Caki2 (cell line): ENCODE measurements around the gene RCVRN. TPM values are rescaled to one million over a fixed set of nuclear protein-coding genes. Genes with fewer than 3 reads are reported as not detected.
"Not testable (repeated sequence)": the region's sequence is repeated elsewhere in the genome, so short reads cannot be mapped to it uniquely, and the experiment has no call there.

Source experiments
- DNase-seq: peaks from one replicate; pipeline ENCODE4 v3.0.0-alpha.2; 2015; ENCODE audit warnings: low read depth
- in situ Hi-C: cut with HindIII; loops from 2 replicates; pipeline ENCODE4 v1.10.0; 2016; ENCODE audit warnings: low sequenced_read_pairs, low pct_unique_long_range_greater_than_20kb, mixed read lengths
- total RNA-seq: library from RNA; depleted of rRNA; stranded (reverse); fragments of >200 nt; shearing (Covaris generic); gene quantifications from 2 replicates; pipeline ENCODE4 v1.2.3, GENCODE V29; 2014; ENCODE audit warnings: low replicate concordance

Gene RCVRN
- total RNA-seq, 1 experiment from 2014 or later, result not detected

- in situ Hi-C loops, result no loop called here
- no peak for DNase-seq
These were observed 21.2 kb upstream of the RCVRN start for GRCh38 chr17:9926150-9926804.

GRCh38 chr17:9925457-9925856 lies 20.4 kb upstream of the RCVRN start:
- in situ Hi-C loops, result no loop called here
- no peak for DNase-seq

DNA sequence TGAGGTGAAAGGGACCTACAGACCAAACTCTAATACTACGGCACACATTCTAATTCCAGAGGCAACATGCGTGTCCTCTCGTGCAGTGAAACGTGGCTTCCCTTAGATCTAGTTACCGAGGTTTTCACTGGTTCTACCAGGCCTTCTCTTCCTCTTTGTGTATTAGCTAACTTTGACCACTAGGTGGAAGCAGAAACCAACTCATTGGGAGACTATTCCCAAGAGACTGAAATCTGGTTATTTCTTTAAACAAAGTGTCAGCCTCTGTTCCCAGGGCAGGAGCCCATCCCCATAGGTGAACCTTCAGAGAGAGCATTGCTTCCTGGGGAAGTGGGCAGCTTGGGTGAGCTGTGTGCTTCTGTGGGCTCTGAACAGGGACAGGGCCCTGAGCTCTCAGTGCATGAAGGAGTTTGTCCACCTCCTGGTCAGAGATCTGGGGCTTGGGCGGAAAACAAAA lies 19.7 kb upstream of the RCVRN start:
- in situ Hi-C loops, result no loop called here
- DNase-seq, result peak; percentile 62

DNA sequence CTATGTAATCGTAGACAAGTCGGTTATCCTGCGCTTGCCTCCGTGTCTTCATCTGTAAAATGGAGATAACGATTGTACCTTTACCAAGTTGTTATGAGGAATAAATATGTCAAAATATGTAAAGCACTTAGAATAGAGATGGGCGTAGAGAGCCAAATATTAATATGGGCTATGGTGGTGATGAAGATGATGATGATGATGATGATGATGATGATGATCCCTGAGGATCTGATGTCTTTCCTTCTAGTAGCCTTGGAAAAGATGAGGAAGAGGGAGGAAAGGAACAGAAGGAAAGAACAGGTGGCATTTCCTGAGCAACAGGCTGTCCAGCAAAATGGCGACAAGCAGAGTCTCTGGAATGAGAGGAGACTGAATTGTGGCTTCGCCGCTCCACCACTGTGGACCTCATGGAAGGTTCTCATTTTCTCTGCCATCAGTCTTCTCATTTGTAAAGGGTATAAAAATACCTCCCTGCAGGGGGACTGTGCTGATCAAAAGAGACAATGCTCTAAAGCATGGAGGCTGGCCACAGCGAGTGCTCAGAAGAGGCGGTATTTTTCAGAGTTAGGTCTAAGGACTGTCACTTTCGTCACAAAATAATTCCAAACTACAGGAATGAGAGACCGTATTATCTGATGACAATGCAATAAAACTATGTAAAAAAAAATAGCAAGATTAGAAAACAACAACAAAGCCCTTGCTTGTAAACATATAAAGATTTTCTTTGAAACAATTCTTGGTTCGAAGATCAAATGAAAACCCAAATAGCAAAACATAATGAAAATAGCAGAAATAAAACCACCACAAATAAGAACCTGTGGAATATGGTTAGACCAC lies 17.2 kb upstream of the RCVRN start:
- in situ Hi-C loops, result no loop called here
- no peak for DNase-seq

DNA sequence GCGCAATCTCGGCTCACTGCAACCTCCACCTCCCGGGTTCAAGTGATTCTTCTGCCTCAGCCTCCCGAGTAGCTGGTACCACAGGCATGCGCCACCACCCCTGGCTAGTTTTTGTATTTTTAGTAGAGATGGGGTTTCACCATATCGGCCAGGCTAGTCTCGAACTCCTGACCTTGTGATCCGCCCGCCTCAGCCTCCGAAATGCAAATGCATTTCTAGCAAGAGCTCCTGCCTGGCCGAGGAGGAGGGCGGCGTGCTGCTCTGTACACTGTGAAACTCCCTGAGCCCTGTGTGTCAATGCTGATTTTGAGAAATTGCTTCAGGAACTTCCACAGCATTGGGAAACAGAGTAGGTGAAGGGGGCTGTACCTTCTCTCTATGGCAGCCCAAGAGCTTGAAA lies 16.1 kb upstream of the RCVRN start:
- in situ Hi-C loops, result not testable (repeated sequence)

DNA sequence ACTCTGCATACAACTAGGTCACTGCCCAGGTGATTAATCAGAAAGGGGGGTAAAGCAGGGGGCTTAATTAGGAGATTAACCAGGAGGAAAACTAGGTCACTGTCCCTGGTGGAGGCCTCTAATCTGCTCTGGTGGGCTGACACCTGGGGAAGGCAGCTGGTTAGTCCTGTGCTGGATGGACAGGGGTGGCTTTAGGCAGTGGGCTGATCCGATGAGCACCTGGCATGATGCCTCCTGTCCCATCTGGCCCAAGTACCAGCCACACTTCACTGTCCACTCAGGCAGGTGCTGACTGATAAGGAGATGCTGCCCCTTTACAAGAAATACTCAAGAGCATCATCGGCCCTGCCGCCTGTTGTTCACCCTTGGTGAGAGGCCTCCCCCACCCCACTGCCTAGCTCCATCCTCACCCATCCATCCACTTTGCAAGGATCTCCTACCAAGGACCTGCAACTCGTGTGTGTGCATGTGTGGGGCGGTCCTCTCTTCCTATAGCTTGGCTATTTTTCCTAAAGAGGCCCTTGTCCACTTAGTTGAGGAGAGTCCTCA lies 13.8 kb upstream of the RCVRN start:
- in situ Hi-C loops, result no loop called here
- DNase-seq, result no peak

More for the DNA sequence above, 16.1 kb upstream of the RCVRN start:
- not testable (repeated sequence) for DNase-seq

GRCh38 chr17:9918352-9918751 lies 13.3 kb upstream of the RCVRN start:
- no peak for DNase-seq
- in situ Hi-C loops, result no loop called here

DNA sequence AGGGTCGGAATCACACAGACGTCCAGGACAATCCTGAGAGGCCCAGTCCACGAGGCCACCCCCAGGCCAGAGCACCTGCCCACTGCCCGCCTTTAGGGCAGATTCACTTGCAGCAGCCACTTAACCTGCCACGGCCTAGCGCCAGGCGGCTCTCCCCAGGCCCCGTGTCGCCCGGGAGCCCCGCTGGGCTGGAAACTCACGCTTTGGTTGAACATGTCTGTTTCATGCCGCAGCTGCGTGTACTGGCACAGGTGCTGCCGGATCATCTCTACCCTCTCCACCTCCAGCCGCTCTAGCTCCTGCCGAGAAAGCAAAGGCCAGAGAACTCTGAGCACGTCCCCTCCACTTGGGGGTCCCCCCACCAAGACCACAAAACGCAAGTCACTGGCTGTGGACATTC lies 12.7 kb upstream of the RCVRN start:
- no peak for DNase-seq
- in situ Hi-C loops, result no loop called here

DNA sequence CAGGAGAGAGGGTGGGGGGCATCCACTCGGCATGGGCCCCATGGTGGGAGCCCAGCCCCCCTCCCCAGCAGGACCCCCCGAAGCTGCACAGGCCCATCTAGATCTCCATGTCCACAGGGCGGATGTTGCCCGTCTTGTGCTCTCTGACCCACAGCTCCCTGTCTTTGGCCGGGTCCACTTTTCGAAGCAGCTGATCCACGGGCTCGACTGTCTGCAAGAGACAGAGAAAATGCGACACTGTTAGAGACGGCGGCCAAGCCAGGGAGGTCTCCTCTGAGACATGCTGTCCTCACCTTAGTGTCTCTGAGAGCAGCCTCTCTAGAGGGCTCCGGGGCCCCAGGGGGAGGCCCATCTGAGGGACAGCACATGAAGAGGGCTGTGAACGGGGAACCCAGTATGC lies 12.1 kb upstream of the RCVRN start:
- in situ Hi-C loops, result no loop called here
- DNase-seq, result no peak

DNA sequence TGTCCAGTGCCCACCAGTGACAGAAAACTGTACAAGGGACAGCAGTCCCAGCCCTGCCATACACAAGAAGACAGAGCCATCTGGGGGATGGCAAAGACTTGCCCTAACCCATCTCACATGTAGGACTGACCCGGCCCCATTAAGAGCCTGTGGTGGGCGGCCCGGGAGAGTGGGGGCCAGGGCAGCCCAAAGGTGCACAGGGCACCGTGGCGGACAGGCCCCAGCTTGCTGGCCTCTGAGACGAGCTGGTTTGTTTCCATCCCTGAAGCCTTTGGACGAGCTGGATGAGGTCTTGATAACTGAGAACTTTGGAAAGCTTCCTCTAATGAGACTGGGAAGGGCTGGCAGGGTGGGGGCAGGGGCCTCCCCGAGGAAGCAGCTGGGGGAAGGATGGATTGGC lies 11.0 kb upstream of the RCVRN start:
- DNase-seq, result no peak
- in situ Hi-C loops, result no loop called here

GRCh38 chr17:9913476-9913875 lies 8.4 kb upstream of the RCVRN start:
- in situ Hi-C loops, result no loop called here
- no peak for DNase-seq

- in situ Hi-C loops, result no loop called here
- no peak for DNase-seq
These were observed 7.3 kb upstream of the RCVRN start for GRCh38 chr17:9912121-9913099.

GRCh38 chr17:9911089-9911488 lies 6.0 kb upstream of the RCVRN start:
- no peak for DNase-seq
- in situ Hi-C loops, result no loop called here

DNA sequence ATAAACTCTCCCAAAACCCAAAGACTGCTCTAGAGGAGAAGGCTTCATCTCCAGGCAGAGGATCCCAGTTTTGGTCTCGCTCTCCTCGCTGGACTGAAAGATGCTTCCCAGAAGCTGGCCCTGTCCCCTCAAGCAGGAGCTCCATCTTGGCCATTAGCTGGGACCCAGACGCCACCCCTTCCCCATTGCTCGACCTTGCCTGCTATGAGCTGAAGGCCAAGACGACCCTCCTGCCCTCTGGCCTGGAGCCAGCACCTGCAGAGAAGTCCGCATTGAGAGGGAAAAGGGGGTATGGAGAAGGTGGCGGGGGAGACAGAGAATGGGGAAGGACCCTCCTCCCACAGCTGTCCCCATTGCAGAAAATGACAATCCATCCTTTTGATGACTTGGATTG lies 3.6 kb upstream of the RCVRN start:
- in situ Hi-C loops, result no loop called here
- no peak for DNase-seq

DNA sequence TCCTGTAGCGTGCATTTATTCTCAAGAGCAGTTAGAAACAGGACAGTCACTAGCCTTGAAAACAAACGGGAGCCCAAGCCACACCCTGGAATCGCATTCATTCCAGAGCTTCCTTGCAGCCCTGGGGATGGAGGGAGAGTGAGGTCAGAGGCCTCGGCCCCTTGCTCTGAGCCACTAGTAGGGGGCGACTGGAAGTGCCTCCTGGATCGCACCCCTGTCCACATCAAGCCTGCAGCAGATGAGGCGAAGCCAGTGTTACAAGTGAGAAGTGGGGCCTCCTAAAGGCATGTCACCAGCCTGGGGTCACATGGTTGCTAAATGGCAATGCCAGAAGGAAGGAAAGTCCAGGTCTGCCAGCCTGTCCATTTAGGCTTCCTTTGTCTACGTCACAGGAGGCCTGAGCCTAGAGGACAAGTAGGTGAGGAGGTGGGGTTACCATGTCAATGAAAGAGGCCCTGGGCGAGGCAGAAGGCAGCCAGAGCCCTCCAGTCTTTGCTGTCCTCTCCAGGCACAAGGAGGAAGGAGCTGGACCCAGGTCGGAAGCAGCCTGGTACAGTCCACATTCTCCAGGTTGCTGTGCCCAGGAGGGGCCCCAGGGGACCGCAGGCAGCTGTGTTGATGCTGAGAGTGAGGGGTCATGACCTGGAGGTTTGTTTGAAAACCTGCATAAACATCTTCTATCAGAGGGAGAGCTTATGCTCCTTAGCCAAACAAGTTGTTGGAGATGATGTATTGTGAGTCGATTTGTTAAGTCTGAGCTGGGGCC lies 3.0 kb upstream of the RCVRN start:
- DNase-seq, result no peak
- in situ Hi-C loops, result no loop called here

- in situ Hi-C loops, result no loop called here
- DNase-seq, result no peak
These were observed 2.1 kb upstream of the RCVRN start for GRCh38 chr17:9907131-9907530.

DNA sequence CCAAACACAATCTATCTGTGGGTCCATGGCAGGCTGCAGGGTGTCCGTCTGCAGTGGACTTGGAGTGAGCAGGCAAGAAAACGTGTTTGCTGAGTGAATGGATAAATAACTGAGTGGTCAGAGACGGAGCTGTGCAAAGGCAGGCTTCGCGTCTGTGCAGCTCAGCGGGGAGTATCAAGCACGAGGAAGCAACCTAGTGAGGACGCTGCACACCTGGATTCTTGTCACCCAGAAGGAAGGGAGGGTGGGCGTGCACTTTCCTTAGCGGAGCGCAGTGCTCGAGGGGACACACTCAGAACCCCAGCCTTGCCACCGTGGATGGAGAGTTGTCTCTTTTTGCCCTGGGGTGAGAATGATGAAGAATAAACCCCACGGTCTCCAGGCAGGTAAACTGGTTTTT lies 1.5 kb upstream of the RCVRN start:
- in situ Hi-C loops, result no loop called here
- no peak for DNase-seq

GRCh38 chr17:9905902-9906301 lies 831 bp upstream of the RCVRN start:
- DNase-seq, result no peak
- in situ Hi-C loops, result no loop called here
